Large intestine (tissue), 3 donors: ENCODE results near the gene NANOS2. TPM values are rescaled to one million over a fixed set of nuclear protein-coding genes. Genes with fewer than 3 reads are reported as not detected.
A peak's percentile ranks its signal among the peaks of the same experiment; 100 is the strongest.

ENCODE experiments used
- DNase-seq, 2 donors: peaks; one replicate each; pipeline versions ENCODE4 v3.0.0 to v3.0.0-alpha.2; 2013
- H3K27ac ChIP-seq: one replicate; pipeline ENCODE4 v1.5.1; 2013; ENCODE audit warnings: low read length
- H3K27me3 ChIP-seq: 2 replicates; pipeline ENCODE4 v1.6.1; 2013; ENCODE audit warnings: low read length; ENCODE audit not compliant: control insufficient read depth, insufficient read depth
- H3K36me3 ChIP-seq: 2 replicates; pipeline ENCODE4 v1.6.1; 2013; ENCODE audit warnings: low read length; ENCODE audit not compliant: control insufficient read depth, insufficient read depth
- H3K4me1 ChIP-seq: one replicate; pipeline ENCODE4 v1.6.1; 2013; ENCODE audit warnings: low read length; ENCODE audit not compliant: control insufficient read depth, insufficient read depth
- H3K4me3 ChIP-seq: one replicate; pipeline ENCODE4 v1.5.1; 2013; ENCODE audit warnings: low read length
- H3K9me3 ChIP-seq: one replicate; pipeline ENCODE4 v1.6.1; 2013; ENCODE audit warnings: mild to moderate bottlenecking, low read depth, low read length, moderate library complexity; ENCODE audit not compliant: control insufficient read depth
- WGBS: methylation state at CpG from one replicate; pipeline ENCODE4 v1.1.5; 2013; ENCODE audit warnings: low lambda C conversion rate; ENCODE audit not compliant: insufficient coverage; 5-methylcytosine and 5-hydroxymethylcytosine counted together
- polyA plus RNA-seq: library from polyadenylated mRNA; unstranded; fragments of 120-200 nt; gene quantifications from one replicate; pipeline ENCODE4 v1.2.1, GENCODE V29; 2013

NANOS2 gene
- polyA plus RNA-seq, 1 donor, result not detected

- H3K4me3 ChIP-seq, result peak within 1 kb of the TSS; percentile 84
- H3K36me3 ChIP-seq, result peaks cover 13% of the 10 kb centered on the region
- peak in 1 of 2 donors; percentile 82 for DNase-seq
- peaks cover 13% of the 10 kb centered on the region for H3K4me1 ChIP-seq
- no CpG with 5 or more reads among the region's 71 CpGs for WGBS
- peak within 1 kb of the TSS; percentile 79 for H3K27ac ChIP-seq
- H3K27me3 ChIP-seq, result peaks cover 18% of the 10 kb centered on the region
- H3K9me3 ChIP-seq, result no peaks in the 10 kb centered on the region
Measured at GRCh38 chr19:45863840-45864628, 50.5 kb downstream of the NANOS2 start, which contains the start of gene FOXA3. Gene FOXA3 (plus strand): TSS chr19:45864326. CDS start chr19:45864457, 131 bp downstream.

- peaks cover 17% of the 10 kb centered on the region for H3K36me3 ChIP-seq
- peaks cover 18% of the 10 kb centered on the region for H3K27me3 ChIP-seq
- 20% methylated on average over 1 of the region's 22 CpGs for WGBS
- no peaks in the 10 kb centered on the region for H3K9me3 ChIP-seq
- peak overlapping the region; percentile 65 for H3K4me3 ChIP-seq
- peak overlapping the region; percentile 79 for H3K27ac ChIP-seq
- DNase-seq, result no peak
- H3K4me1 ChIP-seq, result peaks cover 13% of the 10 kb centered on the region
Measured at GRCh38 chr19:45863335-45863839, 51.2 kb downstream of the NANOS2 start.

Other genes starting within 250 kb of the NANOS2 start
- gene GIPR, start 246.6 kb downstream of the NANOS2 start, polyA plus RNA-seq, result 8.1 TPM
- gene SNRPD2, start 222.8 kb downstream of the NANOS2 start, polyA plus RNA-seq, result 249 TPM
- 8.1 TPM for gene QPCTL, start 222.1 kb downstream of the NANOS2 start, polyA plus RNA-seq
- gene FBXO46, start 183.9 kb downstream of the NANOS2 start, polyA plus RNA-seq, result 13.9 TPM
- not detected for gene MEIOSIN, start 181.3 kb downstream of the NANOS2 start, polyA plus RNA-seq
- 9.3 TPM for gene SIX5, start 145.5 kb downstream of the NANOS2 start, polyA plus RNA-seq
- 49.4 TPM for gene DMPK, start 132.3 kb downstream of the NANOS2 start, polyA plus RNA-seq
- 24.4 TPM for gene DMWD, start 121.9 kb downstream of the NANOS2 start, polyA plus RNA-seq
- 0.01 TPM for gene RSPH6A, start 99.5 kb downstream of the NANOS2 start, polyA plus RNA-seq
- 65.0 TPM for gene SYMPK, start 51.6 kb downstream of the NANOS2 start, polyA plus RNA-seq
- 21.3 TPM for gene FOXA3, start 50.5 kb downstream of the NANOS2 start, polyA plus RNA-seq
- 21.1 TPM for gene IRF2BP1, start 28.6 kb downstream of the NANOS2 start, polyA plus RNA-seq
- 8.9 TPM for gene MYPOP, start 12.2 kb downstream of the NANOS2 start, polyA plus RNA-seq
- gene NOVA2, start 59.1 kb upstream of the NANOS2 start, polyA plus RNA-seq, result 2.5 TPM
- 13.2 TPM for gene CCDC61, start 80.7 kb upstream of the NANOS2 start, polyA plus RNA-seq
- gene PGLYRP1, start 108.3 kb upstream of the NANOS2 start, polyA plus RNA-seq, result 0.07 TPM
- 0.36 TPM for gene IGFL4, start 126.2 kb upstream of the NANOS2 start, polyA plus RNA-seq
- gene IGFL3, start 209.9 kb upstream of the NANOS2 start, polyA plus RNA-seq, result not detected
- 0.36 TPM for gene IGFL2, start 233.5 kb upstream of the NANOS2 start, polyA plus RNA-seq